ENCODE data around the gene MYH16.

- TF ChIP-seq CTCF (IDR thresholded peaks at IDR 0.05) (no peak), POLR2A (IDR thresholded peaks at IDR 0.05) (no peak)
Measured at GRCh38 chr7:99340659-99341058, 68.0 kb downstream of the MYH16 start.
